ENCODE results near the gene KRTAP10-5.

- no peak for TF ChIP-seq EZH2 (IDR thresholded peaks at IDR 0.05; ENCODE audit: insufficient read depth, poor library complexity, severe bottlenecking)
- no peak for TF ChIP-seq EZH2phosphoT487 (IDR thresholded peaks at IDR 0.05; ENCODE audit: insufficient read depth, low read depth)
Measured at GRCh38 chr21:44611551-44611950, 31.1 kb upstream of the KRTAP10-5 start.

Data from GM23248 (cell line).